K562 (cell line): Measurements from ENCODE around the gene NPNT. TPM values are rescaled to one million over a fixed set of nuclear protein-coding genes. Genes with fewer than 3 reads are reported as not detected.

Experiments
- BRF2 ChIP-seq: IDR thresholded peaks from 3 replicates; pipeline ENCODE4 v1.6.1; 2011; ENCODE audit warnings: borderline replicate concordance, mild to moderate bottlenecking; ENCODE audit not compliant: insufficient read length, insufficient read depth
- C11orf30 ChIP-seq: fragments of 450-650 bp; IDR thresholded peaks from 2 replicates; pipeline ENCODE4 v1.6.1; 2016; ENCODE audit warnings: low read depth, mild to moderate bottlenecking
- CHD2 ChIP-seq: IDR thresholded peaks from 2 replicates; pipeline ENCODE4 v1.6.1; 2011; ENCODE audit warnings: low read depth, low read length
- CHD4 ChIP-seq: fragments of 200-600 bp; sonication (generic); IDR thresholded peaks from 3 replicates; pipeline ENCODE4 v1.6.1; 2012; ENCODE audit warnings: low read depth, mild to moderate bottlenecking, mixed read lengths, low read length, inconsistent platforms; ENCODE audit not compliant: insufficient read depth, insufficient replicate concordance, poor library complexity, severe bottlenecking
- CSDE1 ChIP-seq, 2 experiments: fragments of 450-650 bp; IDR thresholded peaks; 2 replicates each; pipeline ENCODE4 v1.6.1; 2016; ENCODE audit warnings: mild to moderate bottlenecking in 1 of 2
- ERF ChIP-seq: fragments of 450-650 bp; formaldehyde crosslinking; IDR thresholded peaks from 2 replicates; pipeline ENCODE4 v1.4.0; 2020; ENCODE audit warnings: mild to moderate bottlenecking, mixed read lengths
- FOXK2 ChIP-seq, 2 experiments: fragments of 450-650 bp; IDR thresholded peaks in 1 of 2; conservative IDR thresholded peaks in 1 of 2; 2 replicates each; pipeline ENCODE4 v1.6.1; 2016; ENCODE audit warnings: low read depth in 2 of 2, mild to moderate bottlenecking in 1 of 2
- MAX ChIP-seq: sonication (generic); formaldehyde crosslinking; IDR thresholded peaks from 2 replicates; pipeline ENCODE4 v1.9.0; 2022; ENCODE audit warnings: mild to moderate bottlenecking, missing genetic modification reagents
- NFYB ChIP-seq: IDR thresholded peaks from 2 replicates; pipeline ENCODE4 v1.6.1; 2011; ENCODE audit warnings: mild to moderate bottlenecking, moderate library complexity; ENCODE audit not compliant: insufficient read length; ENCODE audit errors: extremely low read depth
- POU5F1 ChIP-seq: fragments of 150-350 bp; IDR thresholded peaks from 2 replicates; pipeline ENCODE4 v1.6.1; 2014; ENCODE audit warnings: borderline replicate concordance, low read length, low read depth, mild to moderate bottlenecking; ENCODE audit not compliant: partially characterized antibody
- RBM14 ChIP-seq: fragments of 200-400 bp; formaldehyde crosslinking; IDR thresholded peaks from 2 replicates; pipeline ENCODE4 v1.6.1; 2018; ENCODE audit warnings: low read depth, mild to moderate bottlenecking, low read length, moderate library complexity, borderline replicate concordance; ENCODE audit not compliant: insufficient read depth
- SRSF7 ChIP-seq: fragments of 200-400 bp; formaldehyde crosslinking; optimal IDR thresholded peaks from 2 replicates; pipeline ENCODE3; 2017; ENCODE audit warnings: mild to moderate bottlenecking, low read depth, low read length
- STAT6 ChIP-seq: sonication (generic); formaldehyde crosslinking; IDR thresholded peaks from 2 replicates; pipeline ENCODE4 v1.8.1; 2023; ENCODE audit warnings: mild to moderate bottlenecking, missing genetic modification reagents
- THRA ChIP-seq: fragments of 450-650 bp; IDR thresholded peaks from 2 replicates; pipeline ENCODE4 v1.6.1; 2017; ENCODE audit warnings: mild to moderate bottlenecking, moderate library complexity
- TSHZ1 ChIP-seq: fragments of 250-450 bp; sonication (Bioruptor Pico); IDR thresholded peaks from 2 replicates; pipeline ENCODE4 v1.4.0; 2020; ENCODE audit warnings: mild to moderate bottlenecking, moderate library complexity
- ZBTB1 ChIP-seq: sonication (generic); formaldehyde crosslinking; IDR thresholded peaks from 2 replicates; pipeline ENCODE4 v1.8.1; 2023; ENCODE audit warnings: missing genetic modification reagents, low read depth, mild to moderate bottlenecking, borderline replicate concordance
- ZNF124 ChIP-seq: sonication (generic); formaldehyde crosslinking; IDR thresholded peaks from 2 replicates; pipeline ENCODE4 v1.8.1; 2022; ENCODE audit warnings: missing genetic modification reagents
- polyA plus RNA-seq, 8 experiments: library from polyadenylated mRNA; depleted of rRNA in 4 of 8; stranded (reverse) in 5 of 8; unstranded in 3 of 8; fragments of >200 nt; fragmentation: Nextera tagmentation in 2 of 8; fragmentation: Illumina TruSeq in 1 of 8; extraction: Ambion mirVana in 2 of 8; extraction: Trizol in 1 of 8; gene quantifications; 2 replicates each; pipeline versions ENCODE4 v1.2.1 to v1.2.3, GENCODE V29; 2011 to 2014; ENCODE audit warnings: inconsistent platforms in 1 of 8, missing spikeins in 1 of 8
- total RNA-seq, 7 experiments: library from RNA; depleted of rRNA in 6 of 7; stranded (reverse); fragments of >200 nt in 6 of 7; fragmentation: Illumina TruSeq in 2 of 7; extraction: Trizol in 2 of 7; gene quantifications; 2 replicates each; pipeline versions ENCODE4 v1.2.1 to v1.2.3, GENCODE V29; 2011 to 2021; ENCODE audit warnings: low replicate concordance in 1 of 7

Gene NPNT
- total and polyA plus RNA-seq, 9 of the 15 experiments (the other 6 are each of a cell fraction or from before 2014, with no cell fraction given): 0.22 TPM; not detected in 8

- TF ChIP-seq THRA: no peak
- no peak for TF ChIP-seq RBM14
- TF ChIP-seq SRSF7: no peak
- TF ChIP-seq STAT6 (CRISPR knock-in tag): no peak
- no peak for TF ChIP-seq CHD2
- no peak for TF ChIP-seq TSHZ1
- TF ChIP-seq FOXK2 (conservative IDR thresholded peaks at IDR 0.05 in 1 of 2, IDR thresholded peaks at IDR 0.05 in 1 of 2; ENCODE audit: low read depth in 2 of 2): peak in 1 of 2 experiments; percentile 34; a peak in 2 of 4 replicates
- TF ChIP-seq ERF: no peak
- no peak for TF ChIP-seq POU5F1
- no peak for TF ChIP-seq CSDE1 (IDR thresholded peaks at IDR 0.05)
- no peak for TF ChIP-seq ZBTB1 (CRISPR knock-in tag)
- TF ChIP-seq BRF2: no peak
- no peak for TF ChIP-seq CHD4
- TF ChIP-seq C11orf30: peak; percentile 92
- TF ChIP-seq NFYB: no peak
- TF ChIP-seq ZNF124 (CRISPR knock-in tag): no peak
- TF ChIP-seq MAX (CRISPR knock-in tag): no peak
Measured at GRCh38 chr4:105963461-105964400, 68.5 kb downstream of the NPNT start (continued).
